Natural killer cell (primary cell): ENCODE measurements around the gene SOAT2. TPM values are rescaled to one million over a fixed set of nuclear protein-coding genes. Genes with fewer than 3 reads are reported as not detected.

Experiments
- ATAC-seq, 3 donors: fragments of 150-1000 bp in 2 of 3; fragments of 200-7000 bp in 1 of 3; cut with Tn5 transposase; 1 replicate in 1 of 3; 2 replicates in 2 of 3; pipeline ENCODE4 v1.10.0; 2021; ENCODE audit warnings: mild to moderate bottlenecking in 2 of 3, moderate library complexity in 2 of 3
- DNase-seq, 2 donors: peaks; one replicate each; pipeline versions ENCODE4 v3.0.0 to v3.0.0-alpha.2; 2013 to 2021; ENCODE audit warnings: mixed read lengths in 1 of 2
- H3K27ac ChIP-seq: one replicate; pipeline ENCODE4 v1.5.1; 2013; ENCODE audit warnings: mild to moderate bottlenecking, low read length
- H3K27me3 ChIP-seq: one replicate; pipeline ENCODE4 v1.6.1; 2013; ENCODE audit warnings: low read length; ENCODE audit not compliant: control insufficient read depth, insufficient read depth
- H3K36me3 ChIP-seq: one replicate; pipeline ENCODE4 v1.6.1; 2013; ENCODE audit warnings: low read length; ENCODE audit not compliant: control insufficient read depth, insufficient read depth
- H3K4me1 ChIP-seq: one replicate; pipeline ENCODE4 v1.6.1; 2013; ENCODE audit warnings: low read length; ENCODE audit not compliant: control insufficient read depth, insufficient read depth
- H3K4me3 ChIP-seq: one replicate; pipeline ENCODE4 v1.5.1; 2013; ENCODE audit warnings: low read length
- H3K9me3 ChIP-seq: one replicate; pipeline ENCODE4 v1.6.1; 2013; ENCODE audit warnings: low read length; ENCODE audit not compliant: control insufficient read depth, insufficient read depth
- H3K27ac Mint-ChIP-seq, 2 donors: one replicate each; pipeline ENCODE4 v1.8.0; 2022; ENCODE audit warnings: mild to moderate bottlenecking in 2 of 2, mixed read lengths in 2 of 2, moderate library complexity in 1 of 2
- H3K27me3 Mint-ChIP-seq, 2 donors: one replicate each; pipeline ENCODE4 v1.8.0; 2022; ENCODE audit warnings: low read depth in 2 of 2, mixed read lengths in 2 of 2
- H3K36me3 Mint-ChIP-seq: one replicate; pipeline ENCODE4 v1.8.0; 2022; ENCODE audit warnings: mixed read lengths
- H3K4me1 Mint-ChIP-seq, 2 donors: one replicate each; pipeline ENCODE4 v1.8.0; 2022; ENCODE audit warnings: mixed read lengths in 2 of 2
- H3K4me3 Mint-ChIP-seq: one replicate; pipeline ENCODE4 v1.8.0; 2022; ENCODE audit warnings: mild to moderate bottlenecking, moderate library complexity, mixed read lengths
- H3K9me3 Mint-ChIP-seq, 2 donors: one replicate each; pipeline ENCODE4 v1.8.0; 2022; ENCODE audit warnings: mixed read lengths in 2 of 2
- WGBS: methylation state at CpG from one replicate; pipeline ENCODE4 v1.1.7; 2013; ENCODE audit warnings: missing lambda C conversion rate; ENCODE audit not compliant: insufficient coverage; 5-methylcytosine and 5-hydroxymethylcytosine counted together
- intact Hi-C: fragments of 100-400 bp; cut with micrococcal nuclease; formaldehyde crosslinking; loops from one replicate; pipeline ENCODE4 v1.14.2; 2022
- total RNA-seq, 4 donors: library from RNA; stranded (reverse); fragments of 120-200 nt in 1 of 4; gene quantifications; one replicate each; pipeline versions ENCODE4 v1.2.3 to v1.2.4, GENCODE V29; 2013 to 2022
- TF ChIP-seq, protein P1 (sequence below): fragments of 200-600 bp; IDR thresholded peaks from one replicate; pipeline ENCODE4 v1.8.0; 2022; ENCODE audit warnings: antibody characterized with exemption

Gene SOAT2
- total RNA-seq, 3 donors from 2014 or later (not counting 1 experiment from before 2014, with no cell fraction given): not detected

DNA sequence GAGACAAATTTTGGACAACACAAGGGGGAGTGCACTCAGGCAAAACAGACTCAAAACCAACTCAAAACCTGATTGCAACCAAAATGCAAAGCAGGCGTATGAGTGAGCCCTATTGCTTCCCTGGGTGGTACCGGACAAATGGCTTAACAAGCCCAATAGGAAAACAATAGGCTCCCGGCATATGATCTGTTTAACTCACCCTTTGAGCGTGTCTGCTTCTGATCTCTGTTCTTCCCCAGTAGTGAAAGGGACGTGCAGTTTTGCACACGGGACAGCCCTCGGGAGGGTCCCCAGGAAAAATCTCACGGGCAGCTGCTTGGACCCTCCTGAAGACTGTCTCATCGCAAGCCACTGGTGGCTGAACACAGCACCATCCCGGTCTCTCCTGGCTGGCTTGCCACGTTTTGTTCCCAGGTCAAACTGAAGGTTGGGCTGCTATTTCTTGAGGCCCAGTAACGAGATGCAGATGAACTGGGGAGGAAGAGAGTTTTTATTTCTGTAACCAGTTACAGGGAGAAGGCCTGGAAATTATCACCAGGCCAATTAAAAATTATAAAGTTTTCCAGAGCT lies 9.9 kb downstream of the SOAT2 start:
- TF ChIP-seq, protein P1, sequence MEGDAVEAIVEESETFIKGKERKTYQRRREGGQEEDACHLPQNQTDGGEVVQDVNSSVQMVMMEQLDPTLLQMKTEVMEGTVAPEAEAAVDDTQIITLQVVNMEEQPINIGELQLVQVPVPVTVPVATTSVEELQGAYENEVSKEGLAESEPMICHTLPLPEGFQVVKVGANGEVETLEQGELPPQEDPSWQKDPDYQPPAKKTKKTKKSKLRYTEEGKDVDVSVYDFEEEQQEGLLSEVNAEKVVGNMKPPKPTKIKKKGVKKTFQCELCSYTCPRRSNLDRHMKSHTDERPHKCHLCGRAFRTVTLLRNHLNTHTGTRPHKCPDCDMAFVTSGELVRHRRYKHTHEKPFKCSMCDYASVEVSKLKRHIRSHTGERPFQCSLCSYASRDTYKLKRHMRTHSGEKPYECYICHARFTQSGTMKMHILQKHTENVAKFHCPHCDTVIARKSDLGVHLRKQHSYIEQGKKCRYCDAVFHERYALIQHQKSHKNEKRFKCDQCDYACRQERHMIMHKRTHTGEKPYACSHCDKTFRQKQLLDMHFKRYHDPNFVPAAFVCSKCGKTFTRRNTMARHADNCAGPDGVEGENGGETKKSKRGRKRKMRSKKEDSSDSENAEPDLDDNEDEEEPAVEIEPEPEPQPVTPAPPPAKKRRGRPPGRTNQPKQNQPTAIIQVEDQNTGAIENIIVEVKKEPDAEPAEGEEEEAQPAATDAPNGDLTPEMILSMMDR: no peak
- WGBS: 94% methylated on average over 12 of the region's 12 CpGs
- Mint-ChIP-seq H3K36me3 (no peaks in the 10 kb centered on the region), H3K27ac (no peak overlapping the region), H3K27me3 (peaks cover 0 to 7% of the 10 kb centered on the region in 2 donors), H3K4me3 (no peak overlapping the region), H3K4me1 (no peaks in the 10 kb centered on the region), H3K9me3 (no peaks in the 10 kb centered on the region)
- no peak overlapping the region for H3K4me3 ChIP-seq
- no peak for ATAC-seq
- no peak for DNase-seq
- no peaks in the 10 kb centered on the region for H3K4me1 ChIP-seq
- H3K9me3 ChIP-seq: no peaks in the 10 kb centered on the region
- no peak overlapping the region for H3K27ac ChIP-seq
- no peaks in the 10 kb centered on the region for H3K27me3 ChIP-seq
- no peaks in the 10 kb centered on the region for H3K36me3 ChIP-seq
- intact Hi-C loops: no loop called here

DNA sequence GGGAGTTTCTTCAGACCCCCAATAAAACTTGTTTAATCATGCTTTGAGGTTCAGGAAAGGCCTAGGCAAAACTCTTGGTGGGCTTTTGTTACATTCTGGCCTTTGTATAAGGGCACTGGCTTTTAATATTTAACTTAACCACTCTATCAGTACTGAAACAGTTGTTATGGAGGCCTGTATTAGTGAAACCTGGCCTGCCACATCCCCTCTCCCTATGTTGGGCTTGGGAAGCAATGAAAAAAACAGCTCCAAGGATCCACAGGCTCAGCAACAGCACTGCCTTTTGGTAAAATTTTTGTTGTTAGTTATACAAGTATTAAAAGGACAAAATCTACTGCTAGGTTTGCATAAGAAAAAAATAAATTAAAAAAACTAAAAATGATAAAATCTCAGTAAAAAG lies 10.7 kb downstream of the SOAT2 start:
- H3K27ac Mint-ChIP-seq: no peak overlapping the region
- H3K4me3 Mint-ChIP-seq: no peak overlapping the region
- no peaks in the 10 kb centered on the region for H3K9me3 Mint-ChIP-seq
- peaks cover 0 to 7% of the 10 kb centered on the region in 2 donors for H3K27me3 Mint-ChIP-seq
- Histone ChIP-seq H3K36me3 (no peaks in the 10 kb centered on the region), H3K9me3 (no peaks in the 10 kb centered on the region), H3K27ac (no peak overlapping the region), H3K4me1 (no peaks in the 10 kb centered on the region), H3K4me3 (no peak overlapping the region), H3K27me3 (no peaks in the 10 kb centered on the region)
- no peaks in the 10 kb centered on the region for H3K36me3 Mint-ChIP-seq
- TF ChIP-seq, protein P1: no peak
- intact Hi-C loops: no loop called here
- H3K4me1 Mint-ChIP-seq: no peaks in the 10 kb centered on the region
- ATAC-seq (no peak), DNase-seq (no peak)

DNA sequence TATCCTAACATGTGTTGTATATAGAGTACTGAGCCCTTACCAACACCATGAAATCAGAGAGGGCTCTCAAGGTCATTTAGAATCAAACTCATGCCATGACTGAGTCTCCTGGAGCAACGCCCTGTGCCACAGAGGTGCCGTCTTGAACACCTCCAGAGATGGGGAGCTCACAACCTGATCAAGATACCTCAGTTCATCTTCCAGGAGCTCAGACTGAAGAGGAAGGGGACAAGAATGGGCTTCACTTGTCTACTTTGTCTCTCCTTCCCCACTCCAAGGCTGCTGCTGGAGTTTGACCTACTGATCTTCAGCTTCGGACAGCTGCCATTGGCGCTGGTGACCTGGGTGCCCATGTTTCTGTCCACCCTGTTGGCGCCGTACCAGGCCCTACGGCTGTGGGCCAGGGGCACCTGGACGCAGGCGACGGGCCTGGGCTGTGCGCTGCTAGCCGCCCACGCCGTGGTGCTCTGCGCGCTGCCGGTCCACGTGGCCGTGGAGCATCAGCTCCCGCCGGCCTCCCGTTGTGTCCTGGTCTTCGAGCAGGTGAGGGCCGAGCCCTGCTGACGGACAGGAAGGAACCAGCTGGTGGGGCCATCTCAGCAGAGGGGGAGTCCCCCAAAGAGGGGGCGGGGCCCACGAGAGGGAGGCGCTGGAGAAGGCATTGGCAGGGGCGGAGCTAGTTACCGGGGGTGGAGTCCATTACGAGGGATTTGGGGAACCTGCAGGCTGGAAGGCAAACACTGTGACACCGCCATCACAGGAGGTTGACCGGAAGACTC lies 12.0 kb downstream of the SOAT2 start:
- no peak overlapping the region for H3K27ac ChIP-seq
- H3K4me1 Mint-ChIP-seq: no peaks in the 10 kb centered on the region
- ATAC-seq: no peak

More for the DNA sequence above, 12.0 kb downstream of the SOAT2 start:
- TF ChIP-seq, protein P1: no peak
- intact Hi-C loops: no loop called here
- H3K4me3 ChIP-seq: no peak overlapping the region
- H3K4me3 Mint-ChIP-seq: no peak overlapping the region
- H3K36me3 Mint-ChIP-seq: no peaks in the 10 kb centered on the region
- no peaks in the 10 kb centered on the region for H3K9me3 Mint-ChIP-seq
- H3K27me3 ChIP-seq: no peaks in the 10 kb centered on the region
- H3K27me3 Mint-ChIP-seq: peaks cover 0 to 7% of the 10 kb centered on the region in 2 donors
- no peak overlapping the region for H3K27ac Mint-ChIP-seq
- no peak for DNase-seq
- no peaks in the 10 kb centered on the region for H3K36me3 ChIP-seq
- no peaks in the 10 kb centered on the region for H3K9me3 ChIP-seq
- H3K4me1 ChIP-seq: no peaks in the 10 kb centered on the region
- WGBS: 92% methylated on average over 33 of the region's 33 CpGs
